ENCODE results near the gene PCCA.

- no peak for TF ChIP-seq EZH2 (IDR thresholded peaks at IDR 0.05; ENCODE audit: low read depth)
- no peak for TF ChIP-seq CTCF (conservative IDR thresholded peaks at IDR 0.05)
Measured at GRCh38 chr13:100315522-100315921, 226.6 kb downstream of the PCCA start.

Measured in PC-9 (cell line).